A673 (cell line): ENCODE measurements around the gene TMEM158.

ENCODE experiments used
- EZH2 ChIP-seq: fragments of 200-600 bp; sonication (generic); IDR thresholded peaks from 2 replicates; pipeline ENCODE4 v1.6.1; 2017; ENCODE audit warnings: borderline replicate concordance, low read depth, mild to moderate bottlenecking, mixed read lengths, antibody characterized with exemption, low read length; ENCODE audit not compliant: poor library complexity, severe bottlenecking
- TF ChIP-seq, protein P1 (sequence below): fragments of 300-800, 200-600 bp; sonication (generic); conservative IDR thresholded peaks from 2 replicates; pipeline ENCODE4 v1.5.1; 2017; ENCODE audit warnings: low read depth, mild to moderate bottlenecking, antibody characterized with exemption, low read length, moderate library complexity, mixed read lengths

DNA sequence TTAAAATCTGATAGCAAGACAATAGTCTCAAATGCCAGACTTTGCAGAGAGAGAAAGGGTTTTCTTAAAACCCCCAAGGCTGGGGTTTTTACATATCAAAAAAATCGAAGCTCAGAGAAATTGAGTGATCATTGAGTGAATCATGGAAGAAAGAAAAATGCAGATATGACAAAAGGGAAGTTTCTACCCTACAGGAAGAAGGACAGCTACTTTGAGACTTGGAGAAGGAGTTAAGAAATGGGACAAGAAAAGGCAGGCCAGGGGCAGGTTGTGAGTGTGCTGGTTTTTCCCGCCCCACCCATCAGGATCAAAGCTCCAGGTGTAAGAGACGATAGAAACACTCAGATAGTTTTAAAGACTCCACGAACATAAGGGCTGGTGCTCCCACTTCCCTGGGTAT is 18.6 kb downstream of the TMEM158 start:
- TF ChIP-seq, protein P1, sequence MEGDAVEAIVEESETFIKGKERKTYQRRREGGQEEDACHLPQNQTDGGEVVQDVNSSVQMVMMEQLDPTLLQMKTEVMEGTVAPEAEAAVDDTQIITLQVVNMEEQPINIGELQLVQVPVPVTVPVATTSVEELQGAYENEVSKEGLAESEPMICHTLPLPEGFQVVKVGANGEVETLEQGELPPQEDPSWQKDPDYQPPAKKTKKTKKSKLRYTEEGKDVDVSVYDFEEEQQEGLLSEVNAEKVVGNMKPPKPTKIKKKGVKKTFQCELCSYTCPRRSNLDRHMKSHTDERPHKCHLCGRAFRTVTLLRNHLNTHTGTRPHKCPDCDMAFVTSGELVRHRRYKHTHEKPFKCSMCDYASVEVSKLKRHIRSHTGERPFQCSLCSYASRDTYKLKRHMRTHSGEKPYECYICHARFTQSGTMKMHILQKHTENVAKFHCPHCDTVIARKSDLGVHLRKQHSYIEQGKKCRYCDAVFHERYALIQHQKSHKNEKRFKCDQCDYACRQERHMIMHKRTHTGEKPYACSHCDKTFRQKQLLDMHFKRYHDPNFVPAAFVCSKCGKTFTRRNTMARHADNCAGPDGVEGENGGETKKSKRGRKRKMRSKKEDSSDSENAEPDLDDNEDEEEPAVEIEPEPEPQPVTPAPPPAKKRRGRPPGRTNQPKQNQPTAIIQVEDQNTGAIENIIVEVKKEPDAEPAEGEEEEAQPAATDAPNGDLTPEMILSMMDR, result no peak
- TF ChIP-seq EZH2, result no peak
